Activated CD8-positive, alpha-beta T cell treated with anti-CD3 and anti-CD28 coated beads for 36 hours (primary cell): ENCODE measurements around the gene RAB22A. TPM values are rescaled to one million over a fixed set of nuclear protein-coding genes. Genes with fewer than 3 reads are reported as not detected.

Experiments used
- ATAC-seq: fragments of 200-7000 bp; cut with Tn5 transposase; one replicate; pipeline ENCODE4 v1.10.0; 2021; ENCODE audit warnings: mild to moderate bottlenecking, moderate library complexity
- CTCF ChIA-PET: fragments of 350-600 bp; sonication (Branson Sonifier 250); formaldehyde crosslinking; loops from one replicate; lab custom pipeline; 2021; ENCODE audit warnings: antibody characterized with exemption; lab: Charles Lee
- POLR2A ChIA-PET: fragments of 350-600 bp; sonication (Branson Sonifier 250); formaldehyde crosslinking; loops from one replicate; lab custom pipeline; 2021; ENCODE audit warnings: antibody characterized with exemption; lab: Charles Lee
- DNase-seq: peaks from one replicate; pipeline ENCODE4 v3.0.0-alpha.2; 2020
- H3K27ac Mint-ChIP-seq: one replicate; pipeline ENCODE4 v1.8.0; 2021; ENCODE audit warnings: mild to moderate bottlenecking, mixed read lengths
- H3K27me3 Mint-ChIP-seq: one replicate; pipeline ENCODE4 v1.8.0; 2021; ENCODE audit warnings: mixed read lengths
- H3K36me3 Mint-ChIP-seq: one replicate; pipeline ENCODE4 v1.8.0; 2021; ENCODE audit warnings: low read depth, mixed read lengths
- H3K4me1 Mint-ChIP-seq: one replicate; pipeline ENCODE4 v1.8.0; 2021; ENCODE audit warnings: low read depth, mixed read lengths
- H3K4me3 Mint-ChIP-seq: one replicate; pipeline ENCODE4 v1.8.0; 2021; ENCODE audit warnings: mild to moderate bottlenecking, moderate library complexity, mixed read lengths
- H3K9me3 Mint-ChIP-seq: one replicate; pipeline ENCODE4 v1.8.0; 2021; ENCODE audit warnings: mixed read lengths
- intact Hi-C: fragments of 100-400 bp; cut with micrococcal nuclease; formaldehyde crosslinking; loops from one replicate; pipeline ENCODE4 v1.10.0; 2022
- total RNA-seq, 2 experiments: library from RNA; stranded (reverse); gene quantifications; one replicate each; pipeline ENCODE4 v1.2.3, GENCODE V29; 2021
- TF ChIP-seq, protein P1 (sequence below): fragments of 200-600 bp; IDR thresholded peaks from one replicate; pipeline ENCODE4 v1.8.0; 2022; ENCODE audit warnings: antibody characterized with exemption, mild to moderate bottlenecking

RAB22A gene, protein sequence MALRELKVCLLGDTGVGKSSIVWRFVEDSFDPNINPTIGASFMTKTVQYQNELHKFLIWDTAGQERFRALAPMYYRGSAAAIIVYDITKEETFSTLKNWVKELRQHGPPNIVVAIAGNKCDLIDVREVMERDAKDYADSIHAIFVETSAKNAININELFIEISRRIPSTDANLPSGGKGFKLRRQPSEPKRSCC
- total RNA-seq = 1 to 10 TPM; 8.3 to 9.0 TPM

DNA sequence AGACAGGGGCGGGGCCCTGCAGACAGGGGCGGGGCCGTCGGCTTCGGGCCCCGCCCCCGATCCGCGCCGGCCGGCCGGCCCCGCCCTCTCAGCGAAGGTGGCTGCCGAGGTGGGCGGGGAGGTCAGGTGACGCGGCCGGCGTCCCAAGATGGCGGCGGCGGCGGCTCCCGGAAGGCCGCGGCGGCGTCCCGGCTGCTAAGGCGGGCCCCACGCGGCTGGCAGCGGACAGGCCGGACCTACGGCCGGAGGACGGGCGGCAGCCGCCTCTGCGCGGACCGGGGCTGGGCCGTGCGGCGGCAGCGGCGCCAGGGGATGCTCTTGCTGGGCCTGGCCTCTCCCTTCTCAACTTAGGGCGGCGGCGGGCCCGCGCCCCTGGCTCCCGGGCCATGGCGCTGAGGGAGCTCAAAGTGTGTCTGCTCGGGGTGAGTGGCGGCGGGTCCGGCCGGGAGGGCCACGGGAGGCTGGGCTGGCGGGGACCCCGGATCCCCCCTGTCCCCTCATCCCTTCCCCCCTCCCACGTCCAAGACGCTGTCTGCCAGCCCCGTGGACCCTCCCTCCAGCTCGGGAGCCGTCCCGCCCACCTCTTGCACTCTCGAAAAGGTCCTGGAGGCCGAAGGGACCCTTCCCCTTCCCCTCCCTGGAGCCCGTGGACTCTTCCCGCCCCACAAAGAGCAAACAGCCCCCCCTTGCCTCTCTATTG, at the start of gene RAB22A:
Gene RAB22A (plus strand): TSS at position 125 of the 700 bp plus-strand sequence. CDS start 262 bp downstream, at position 387.
- POLR2A ChIA-PET = interaction anchor here (0.6 to 2.5 kb wide), 3 partner anchors 13 to 79 kb away, joined by 3 to 9 read pairs (median 3); partner anchors contain the start of gene VAPB
- intact Hi-C loops = loop anchor here (5.0 kb wide), 3 partner anchors 72 to 343 kb away; partner anchors contain the start of gene STX16
- Mint-ChIP-seq H3K36me3 (peaks cover 33% of the 10 kb centered on the region), H3K9me3 (no peaks in the 10 kb centered on the region), H3K27ac (peak within 1 kb of the TSS; percentile 93), H3K4me3 (peak within 1 kb of the TSS; percentile 91), H3K4me1 (peaks cover 59% of the 10 kb centered on the region), H3K27me3 (no peaks in the 10 kb centered on the region)
- DNase-seq = peak; percentile 84
- CTCF ChIA-PET = interaction anchor here (1.1 to 1.4 kb wide), 3 partner anchors 11 to 79 kb away, joined by 3 to 5 read pairs (median 4); partner anchors contain the start of gene VAPB
- ATAC-seq = peak; percentile 50
- TF ChIP-seq, protein P1, sequence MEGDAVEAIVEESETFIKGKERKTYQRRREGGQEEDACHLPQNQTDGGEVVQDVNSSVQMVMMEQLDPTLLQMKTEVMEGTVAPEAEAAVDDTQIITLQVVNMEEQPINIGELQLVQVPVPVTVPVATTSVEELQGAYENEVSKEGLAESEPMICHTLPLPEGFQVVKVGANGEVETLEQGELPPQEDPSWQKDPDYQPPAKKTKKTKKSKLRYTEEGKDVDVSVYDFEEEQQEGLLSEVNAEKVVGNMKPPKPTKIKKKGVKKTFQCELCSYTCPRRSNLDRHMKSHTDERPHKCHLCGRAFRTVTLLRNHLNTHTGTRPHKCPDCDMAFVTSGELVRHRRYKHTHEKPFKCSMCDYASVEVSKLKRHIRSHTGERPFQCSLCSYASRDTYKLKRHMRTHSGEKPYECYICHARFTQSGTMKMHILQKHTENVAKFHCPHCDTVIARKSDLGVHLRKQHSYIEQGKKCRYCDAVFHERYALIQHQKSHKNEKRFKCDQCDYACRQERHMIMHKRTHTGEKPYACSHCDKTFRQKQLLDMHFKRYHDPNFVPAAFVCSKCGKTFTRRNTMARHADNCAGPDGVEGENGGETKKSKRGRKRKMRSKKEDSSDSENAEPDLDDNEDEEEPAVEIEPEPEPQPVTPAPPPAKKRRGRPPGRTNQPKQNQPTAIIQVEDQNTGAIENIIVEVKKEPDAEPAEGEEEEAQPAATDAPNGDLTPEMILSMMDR = no peak

DNA sequence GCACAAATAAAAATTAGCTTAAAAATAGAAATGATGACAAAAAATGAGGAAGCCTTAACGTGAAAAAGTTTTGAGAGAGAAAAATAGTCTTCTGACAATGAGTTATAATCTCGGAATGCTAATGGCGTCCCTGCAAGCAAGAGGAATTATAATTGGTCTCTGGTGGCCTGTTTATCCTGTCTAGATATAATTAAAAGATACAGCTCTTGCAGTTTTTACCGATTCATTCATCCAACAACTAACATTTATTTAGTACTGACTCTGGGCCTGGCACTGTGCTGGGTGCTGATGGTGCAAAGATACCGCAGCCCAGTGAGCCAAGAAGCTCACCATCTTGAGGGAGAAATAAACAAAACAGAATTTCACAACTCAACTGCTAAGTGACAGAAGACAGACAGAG, 49.5 kb upstream of the RAB22A start:
- POLR2A ChIA-PET = interaction anchor here (1.3 kb wide), 1 partner anchor 26 kb away, joined by 3 read pairs; no protein-coding TSS in a partner anchor
- intact Hi-C loops = no loop called here
- Mint-ChIP-seq H3K4me3 (no peak overlapping the region), H3K4me1 (peaks cover 20% of the 10 kb centered on the region), H3K36me3 (peaks cover 17% of the 10 kb centered on the region), H3K9me3 (no peaks in the 10 kb centered on the region), H3K27ac (no peak overlapping the region), H3K27me3 (no peaks in the 10 kb centered on the region)
- CTCF ChIA-PET = interaction anchor here (0.7 to 1.1 kb wide), 2 partner anchors 26 to 68 kb away, joined by 3 to 4 read pairs; no protein-coding TSS in a partner anchor
- TF ChIP-seq, protein P1 = no peak
- no peak for DNase-seq
- no peak for ATAC-seq

DNA sequence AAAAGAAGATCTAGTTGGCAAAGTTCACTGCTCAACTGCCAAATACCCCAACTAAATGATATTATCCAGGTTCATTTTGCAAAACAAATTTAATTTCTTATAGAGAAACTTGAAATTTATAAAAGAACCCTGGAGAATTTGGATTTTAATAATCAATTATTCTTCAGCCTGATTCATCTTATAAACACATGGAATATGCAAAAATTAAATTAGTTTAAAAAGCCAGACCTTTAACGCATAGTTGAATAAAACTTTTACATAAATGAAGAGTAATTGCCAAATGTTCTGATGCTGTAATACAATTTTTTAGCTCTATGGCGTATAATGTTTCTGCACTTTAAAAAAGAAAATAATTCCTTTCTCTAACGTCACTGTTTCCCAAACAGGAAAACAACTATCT, 47.9 kb upstream of the RAB22A start:
- H3K4me3 Mint-ChIP-seq = no peak overlapping the region
- H3K9me3 Mint-ChIP-seq = no peaks in the 10 kb centered on the region
- peaks cover 13% of the 10 kb centered on the region for H3K4me1 Mint-ChIP-seq
- no peaks in the 10 kb centered on the region for H3K27me3 Mint-ChIP-seq
- H3K36me3 Mint-ChIP-seq = peaks cover 21% of the 10 kb centered on the region
- CTCF ChIA-PET = interaction anchor here (1.0 kb wide), 1 partner anchor 24 kb away, joined by 3 read pairs; no protein-coding TSS in a partner anchor
- H3K27ac Mint-ChIP-seq = no peak overlapping the region
- TF ChIP-seq, protein P1 = no peak
- ATAC-seq (no peak), DNase-seq (no peak)
- POLR2A ChIA-PET = interaction anchor here (0.6 kb wide), 1 partner anchor 521 kb away, joined by 3 read pairs; no protein-coding TSS in a partner anchor
- intact Hi-C loops = no loop called here

DNA sequence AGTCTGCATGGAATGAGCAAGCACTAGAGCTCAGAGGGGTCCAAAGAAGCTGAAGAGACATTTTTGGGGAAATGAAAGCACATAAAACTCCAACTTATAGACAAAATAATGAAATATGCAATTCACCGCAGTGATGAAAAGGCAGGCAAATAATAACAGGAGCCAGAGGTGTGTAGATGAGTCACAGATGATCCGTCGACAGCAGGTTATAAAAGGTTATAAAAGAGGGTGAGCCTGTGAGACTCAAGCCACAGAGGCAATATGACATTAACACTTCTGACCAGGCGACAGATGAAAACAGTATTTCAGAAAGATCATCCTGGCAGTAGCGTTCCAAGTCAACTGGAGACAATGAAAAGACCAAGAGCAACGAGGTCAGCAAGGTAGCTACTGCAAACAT, 45.2 kb upstream of the RAB22A start:
- Mint-ChIP-seq H3K4me3 (no peak overlapping the region), H3K9me3 (no peaks in the 10 kb centered on the region), H3K36me3 (peaks cover 24% of the 10 kb centered on the region), H3K4me1 (peaks cover 27% of the 10 kb centered on the region), H3K27ac (no peak overlapping the region), H3K27me3 (no peaks in the 10 kb centered on the region)
- DNase-seq (no peak), ATAC-seq (no peak)
- intact Hi-C loops = no loop called here
- TF ChIP-seq, protein P1 = no peak
- POLR2A ChIA-PET = no interaction called here
- CTCF ChIA-PET = no interaction called here
